ENCODE measurements around the gene TTC9B.

The TTC9B gene

DNA sequence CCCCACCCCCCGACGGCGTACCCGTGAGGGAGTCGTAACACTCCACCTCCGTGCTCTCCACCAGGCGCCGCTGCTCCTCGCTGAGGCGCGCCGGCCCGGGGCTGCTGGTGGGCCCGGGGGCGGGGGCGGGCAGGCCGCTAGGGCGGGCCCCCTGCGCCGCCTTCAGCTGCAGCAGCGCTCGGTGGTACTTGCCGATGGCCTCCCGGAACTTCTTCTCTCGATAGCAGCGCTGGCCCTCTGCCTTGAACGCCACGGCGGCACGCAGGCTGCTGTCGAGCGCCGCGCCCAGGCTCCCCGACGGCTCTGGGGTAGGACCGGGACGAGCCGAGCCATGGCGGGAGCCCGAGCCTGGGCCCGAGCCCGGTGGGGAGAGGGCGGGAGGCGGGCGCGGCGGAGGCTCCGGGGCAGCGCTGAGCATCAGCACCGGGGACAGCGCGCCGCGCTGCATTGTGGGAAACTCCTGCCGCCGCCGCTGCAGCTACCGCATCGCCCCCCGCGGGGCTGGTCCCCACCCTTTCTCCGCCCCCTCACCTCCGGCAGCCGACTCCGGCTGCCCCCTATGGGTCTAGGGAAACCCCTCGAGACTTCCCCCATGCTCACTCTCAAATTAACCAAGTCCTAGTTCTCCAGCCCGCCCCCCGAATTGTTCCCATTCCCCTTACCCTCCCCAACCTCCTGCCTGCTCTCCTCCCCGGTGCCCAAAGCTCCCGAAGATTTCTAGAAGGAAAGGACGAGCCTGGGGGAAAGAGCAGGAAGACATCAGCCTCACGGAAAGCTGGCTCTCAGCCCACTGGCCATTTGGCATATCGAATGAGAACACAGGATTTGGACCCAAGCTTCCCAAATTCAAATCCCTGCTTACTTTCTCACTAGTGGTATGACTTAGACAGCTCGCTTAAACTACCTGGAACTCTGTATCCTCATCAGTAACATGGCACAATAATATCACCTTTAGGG lies at the start of gene TTC9B:
TTC9B (minus strand) TSS at position 451 of the 957 bp plus-strand sequence; CDS start at position 448, 3 bp downstream.
- DNase-seq (ENCODE audit: low spot score) = no peak

DNA sequence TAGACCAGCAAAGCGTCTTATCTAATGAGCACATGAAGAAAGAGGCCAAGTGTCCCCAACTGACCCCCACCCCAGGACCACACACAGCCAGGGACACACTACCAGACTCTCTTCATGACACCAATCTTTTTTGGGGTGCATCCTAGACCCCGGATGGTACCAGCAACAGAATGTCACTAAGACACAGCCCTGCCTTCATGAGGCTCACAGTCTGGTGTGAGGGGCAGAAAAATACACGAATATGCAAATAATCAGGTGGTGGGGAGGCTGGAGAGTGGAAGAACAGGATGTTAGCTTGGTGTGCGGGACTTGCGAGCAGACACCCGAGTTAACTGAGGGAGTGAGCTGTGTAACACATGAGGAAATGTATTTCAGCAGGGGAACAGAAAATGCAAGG lies 49.4 kb upstream of the TTC9B start:
- DNase-seq (ENCODE audit: low spot score) = no peak

DNA sequence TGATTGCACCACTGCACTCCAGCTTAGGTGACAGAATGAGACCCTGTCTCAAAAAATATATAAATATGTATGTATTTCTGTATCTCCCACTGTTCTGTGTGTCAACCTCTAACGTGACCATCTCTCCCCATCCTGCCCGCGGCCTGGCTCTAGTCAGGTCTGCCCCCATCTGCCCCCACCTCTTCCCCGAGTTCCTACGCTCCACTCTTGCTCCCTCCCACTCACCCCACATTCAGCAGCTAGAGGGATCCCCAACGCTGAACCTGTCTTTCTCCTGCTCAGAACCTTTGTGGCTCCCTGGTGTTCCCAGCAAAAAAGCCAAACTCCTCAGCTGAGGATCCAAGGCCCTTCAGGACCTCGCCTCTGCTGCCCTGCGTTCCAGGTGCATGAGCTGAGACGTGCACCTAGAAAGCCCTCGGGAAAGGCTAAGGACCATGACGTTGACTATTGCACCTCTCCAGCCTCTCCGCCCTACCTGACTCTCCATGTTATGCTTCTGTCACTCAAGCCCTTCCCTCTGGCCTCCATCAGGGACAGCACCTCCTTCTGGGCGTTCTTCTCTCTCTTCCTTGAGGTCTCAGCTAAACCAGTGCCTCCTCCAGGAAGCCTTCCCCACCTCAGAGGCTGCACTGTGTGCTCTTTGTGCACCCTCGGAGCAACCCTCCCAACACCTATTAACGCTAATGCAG lies 48.9 kb upstream of the TTC9B start:
- no peak for DNase-seq (ENCODE audit: low spot score)

DNA sequence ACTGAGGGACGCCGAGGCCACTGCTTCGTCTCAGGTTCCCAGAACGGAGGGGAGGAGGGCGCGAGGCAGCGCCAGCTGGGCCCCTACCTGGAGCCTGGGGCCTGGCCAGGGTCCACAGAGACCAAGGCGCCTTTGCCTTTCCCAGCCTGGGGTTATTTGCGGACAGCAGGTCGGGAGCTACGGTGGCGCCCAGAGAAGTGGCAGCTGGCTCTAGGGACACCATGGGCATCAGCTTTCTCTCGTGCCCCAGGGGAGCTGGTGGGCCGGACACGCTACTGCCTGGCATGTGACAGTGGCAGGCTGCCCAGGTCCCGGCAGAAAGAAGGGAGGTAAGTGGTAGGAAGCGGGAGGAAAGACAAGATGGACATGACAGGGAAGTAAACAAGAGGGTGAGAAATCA lies 47.9 kb upstream of the TTC9B start:
- no peak for DNase-seq (ENCODE audit: low spot score)

DNA sequence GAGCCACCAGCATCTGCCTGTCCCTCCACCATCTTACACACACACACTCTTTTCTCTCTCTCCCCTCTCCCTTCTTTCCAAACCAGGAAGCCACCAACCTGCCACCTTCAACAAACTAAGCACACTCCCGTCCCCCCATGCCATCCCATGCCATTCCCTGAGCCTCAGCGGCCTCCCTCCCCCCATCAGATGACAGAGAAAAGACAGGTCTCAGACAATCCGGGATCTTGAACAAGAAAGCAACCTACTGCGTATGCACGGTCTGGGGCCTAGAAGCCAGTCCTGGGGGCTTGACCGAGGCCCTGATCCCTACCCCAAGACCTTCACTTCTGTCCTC lies 47.5 kb upstream of the TTC9B start:
- DNase-seq (ENCODE audit: low spot score) = no peak

DNA sequence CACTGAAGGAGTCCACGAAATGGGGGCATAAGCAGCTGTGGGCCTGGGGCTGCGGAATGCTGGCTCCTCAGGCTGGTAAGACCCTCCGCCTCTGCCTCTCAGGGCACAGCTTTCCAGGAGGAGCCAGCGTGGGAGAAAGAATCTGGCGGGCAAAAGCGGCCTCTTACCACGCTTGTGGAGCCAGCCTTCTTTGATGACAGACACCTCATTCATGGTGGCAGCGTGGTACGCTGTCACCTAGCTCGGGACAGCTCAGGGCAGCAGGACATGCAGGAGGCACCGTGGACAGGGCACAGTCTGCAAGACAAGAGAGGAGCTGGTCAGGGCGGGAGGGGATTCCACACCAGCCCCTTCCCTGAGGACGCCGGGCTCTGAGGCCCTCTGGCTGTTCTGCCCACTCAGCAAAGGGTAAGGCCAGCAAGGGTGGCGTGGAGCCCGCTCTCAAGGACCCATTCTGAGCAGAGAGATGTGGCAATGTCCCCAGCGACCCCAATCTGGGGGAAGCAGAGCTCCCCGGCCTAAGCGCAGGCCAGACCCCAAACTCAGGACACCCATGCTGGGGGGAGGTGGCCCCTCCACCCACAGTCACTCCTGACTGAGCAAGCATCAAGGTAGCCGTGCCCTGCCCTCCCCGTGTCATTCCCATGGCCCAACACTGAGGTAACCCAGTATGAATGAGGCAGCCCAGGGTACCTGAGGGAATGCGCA lies 47.0 kb upstream of the TTC9B start:
- DNase-seq (ENCODE audit: low spot score) = no peak

DNA sequence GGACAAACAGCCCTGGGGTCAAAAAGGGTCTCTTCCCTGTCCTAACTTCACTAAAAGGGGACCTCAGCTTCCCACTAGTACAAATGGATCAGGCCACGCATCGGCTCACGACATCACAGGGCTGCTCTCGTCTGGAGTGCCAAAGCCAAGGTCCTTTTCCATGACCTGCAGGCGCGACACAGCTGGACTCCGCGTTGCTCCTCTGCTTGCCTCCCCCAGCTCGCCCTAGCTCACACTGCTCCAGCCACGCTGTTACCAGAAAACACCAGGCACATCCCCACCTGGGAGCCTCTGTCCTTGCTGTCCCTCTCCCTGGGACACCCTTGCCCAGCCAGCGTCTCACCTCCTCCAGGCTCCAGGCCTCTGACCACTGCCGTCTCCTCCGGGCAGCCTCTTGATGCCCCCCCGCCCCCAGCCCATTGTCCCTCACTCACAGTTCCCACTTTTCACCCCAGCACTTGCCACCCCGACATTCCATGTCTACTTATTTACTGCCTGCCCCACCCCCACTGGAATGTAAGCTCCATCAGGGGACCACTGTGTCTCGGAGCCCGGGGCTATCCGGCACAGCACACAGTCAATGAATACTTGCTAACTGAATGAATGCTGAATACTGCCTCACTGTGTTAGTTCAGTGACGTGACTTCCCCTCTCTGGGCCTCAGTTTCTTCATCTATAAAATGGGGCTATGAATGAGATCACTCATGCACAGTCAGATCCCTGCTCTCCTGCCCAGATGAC lies 46.3 kb upstream of the TTC9B start:
- DNase-seq (ENCODE audit: low spot score) = no peak

DNA sequence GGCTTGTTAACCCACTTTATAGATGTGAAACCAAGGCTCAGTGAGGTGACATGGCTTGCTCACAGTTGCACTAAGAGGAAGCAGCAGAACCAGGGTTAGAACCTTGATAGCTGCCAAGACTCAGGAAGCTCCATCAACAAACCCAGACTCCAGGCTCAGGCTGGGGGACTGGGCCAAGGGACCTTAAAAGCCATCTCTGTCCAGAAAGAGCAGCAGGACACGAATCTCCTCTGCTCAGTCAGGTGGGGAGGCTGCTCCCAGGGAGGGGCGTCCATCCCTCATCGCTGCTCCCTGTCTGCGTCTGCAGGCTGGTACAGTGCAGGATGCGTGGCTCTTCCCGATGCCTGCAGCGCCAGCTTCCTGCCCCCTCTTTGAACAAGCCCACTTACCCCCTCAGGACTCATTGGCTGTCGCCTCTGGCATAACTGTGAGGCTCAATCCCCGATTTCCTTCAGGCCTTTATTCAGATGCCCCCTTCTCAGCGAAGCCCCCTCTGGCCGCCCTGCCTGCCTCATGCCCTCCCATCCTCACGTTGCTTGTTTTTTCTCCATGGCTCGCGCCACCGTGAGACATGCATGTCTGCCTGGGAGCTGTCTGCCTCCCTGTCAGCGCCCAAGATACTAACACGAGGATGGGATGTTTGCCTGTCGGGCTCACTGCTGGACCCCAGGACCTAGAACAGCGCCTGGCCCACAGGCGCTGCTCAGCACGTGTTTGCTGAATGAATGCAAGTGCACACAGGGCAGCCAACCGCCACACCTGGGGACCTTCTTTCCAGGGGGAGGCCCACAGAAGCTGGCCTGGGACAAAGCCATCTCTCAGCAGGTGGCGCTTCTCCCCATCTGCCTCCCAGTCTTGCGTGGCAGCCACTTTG lies 45.5 kb upstream of the TTC9B start:
- no peak for DNase-seq (ENCODE audit: low spot score)

DNA sequence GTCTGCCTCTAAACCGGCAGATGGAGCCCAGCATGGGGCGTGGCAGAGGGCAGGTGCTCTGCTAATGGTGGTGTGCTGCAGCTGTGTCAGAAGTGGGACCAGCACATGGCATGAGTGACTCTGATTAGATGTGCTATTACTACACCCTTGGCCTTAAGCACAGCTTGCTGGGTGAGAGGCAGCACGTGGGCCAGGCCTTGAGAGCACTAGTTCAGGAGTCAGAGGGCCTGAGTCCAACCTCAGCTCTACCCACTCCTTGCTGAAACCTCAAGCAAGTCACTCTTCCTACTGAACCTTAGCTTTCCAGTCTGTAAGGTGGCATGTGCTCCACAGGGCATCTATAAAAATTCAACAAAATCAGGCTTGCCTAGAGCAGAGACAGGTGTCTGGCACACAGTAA lies 44.2 kb upstream of the TTC9B start:
- DNase-seq (ENCODE audit: low spot score) = no peak

DNA sequence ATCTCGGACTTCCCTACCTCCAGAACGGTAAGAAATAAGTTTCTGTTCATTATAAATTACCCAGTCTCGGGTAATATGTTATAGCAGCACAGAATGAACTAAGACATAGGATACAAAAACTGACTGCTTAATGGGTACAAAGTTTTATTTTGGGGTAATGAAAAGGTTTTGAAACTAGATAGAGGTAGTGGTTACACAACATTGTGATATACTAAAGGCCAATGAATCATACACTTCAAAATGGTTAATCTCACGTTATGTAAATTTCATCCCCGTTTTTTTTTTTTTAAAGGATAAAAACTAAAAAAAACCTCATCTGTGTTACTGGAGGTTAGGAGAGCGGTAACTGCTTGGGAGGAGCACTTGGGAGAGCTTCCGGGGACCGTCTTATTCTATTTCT lies 43.4 kb upstream of the TTC9B start:
- no peak for DNase-seq (ENCODE audit: low spot score)

DNA sequence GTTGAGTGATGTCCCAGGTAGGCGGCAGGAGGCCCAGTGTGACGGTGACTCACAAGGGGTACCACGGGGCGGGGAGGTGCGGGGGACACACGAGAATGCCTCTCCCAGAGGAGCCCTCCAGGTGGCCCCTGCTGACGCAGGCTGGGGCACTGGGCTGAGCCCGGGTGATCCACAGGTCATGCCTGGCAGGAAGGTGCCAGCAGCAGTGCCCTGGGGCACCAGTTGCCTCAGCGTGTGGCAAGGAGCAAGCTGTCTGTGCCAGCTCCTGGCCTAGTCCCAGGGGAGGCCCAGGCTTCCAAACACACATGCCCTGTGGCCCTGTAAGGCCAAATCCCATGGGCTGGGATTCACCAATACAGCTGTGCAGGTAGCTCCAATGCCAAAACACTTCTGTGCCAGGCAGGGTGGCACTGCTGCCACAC lies 38.9 kb upstream of the TTC9B start:
- DNase-seq (ENCODE audit: low spot score) = no peak

DNA sequence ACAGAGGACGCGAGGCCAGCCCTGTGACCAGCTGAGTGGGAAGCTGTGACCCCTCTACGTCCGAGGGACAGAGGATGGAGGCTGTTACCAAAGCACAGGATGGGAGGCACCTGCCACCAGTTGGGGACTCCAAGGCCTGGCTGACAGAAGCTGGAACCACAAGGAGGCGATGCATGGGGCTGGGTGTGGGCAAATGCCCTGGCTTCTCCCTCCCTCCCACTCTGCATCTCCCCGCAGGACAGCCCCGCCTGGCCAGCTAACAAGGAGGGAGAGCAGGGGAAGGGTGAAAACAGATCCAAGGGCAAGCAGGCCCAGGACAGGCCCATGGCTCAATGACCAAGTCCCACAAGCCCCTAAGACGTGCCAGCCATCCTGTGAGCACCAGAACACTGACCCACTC lies 38.3 kb upstream of the TTC9B start:
- no peak for DNase-seq (ENCODE audit: low spot score)

DNA sequence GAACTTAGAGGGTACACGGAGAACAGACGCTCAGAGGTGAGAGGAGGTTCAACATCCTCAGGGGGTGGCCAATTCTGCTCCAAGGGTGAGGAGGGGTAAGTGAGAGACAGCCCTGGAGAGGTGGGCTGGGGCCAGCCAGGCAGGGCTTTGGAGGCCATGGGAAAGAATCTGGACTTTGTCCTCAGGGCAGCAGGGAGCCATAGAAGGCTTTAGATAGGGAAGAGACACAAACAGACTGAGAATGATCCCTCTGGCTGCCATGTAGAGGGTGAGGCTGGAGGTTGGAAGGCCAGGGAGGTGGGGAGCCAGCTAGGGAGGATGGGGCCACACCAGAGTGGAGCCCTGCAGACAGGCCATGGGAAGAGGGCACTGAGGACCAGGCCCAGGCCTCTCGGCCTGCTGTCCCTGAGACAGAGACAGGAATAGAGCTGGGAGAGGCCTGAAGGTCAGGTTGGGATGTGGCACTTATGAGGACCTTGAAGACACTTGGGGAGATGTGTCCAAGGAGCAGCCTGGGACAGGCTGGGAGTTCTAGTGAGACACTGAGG lies 37.5 kb upstream of the TTC9B start:
- DNase-seq (ENCODE audit: low spot score) = no peak

DNA sequence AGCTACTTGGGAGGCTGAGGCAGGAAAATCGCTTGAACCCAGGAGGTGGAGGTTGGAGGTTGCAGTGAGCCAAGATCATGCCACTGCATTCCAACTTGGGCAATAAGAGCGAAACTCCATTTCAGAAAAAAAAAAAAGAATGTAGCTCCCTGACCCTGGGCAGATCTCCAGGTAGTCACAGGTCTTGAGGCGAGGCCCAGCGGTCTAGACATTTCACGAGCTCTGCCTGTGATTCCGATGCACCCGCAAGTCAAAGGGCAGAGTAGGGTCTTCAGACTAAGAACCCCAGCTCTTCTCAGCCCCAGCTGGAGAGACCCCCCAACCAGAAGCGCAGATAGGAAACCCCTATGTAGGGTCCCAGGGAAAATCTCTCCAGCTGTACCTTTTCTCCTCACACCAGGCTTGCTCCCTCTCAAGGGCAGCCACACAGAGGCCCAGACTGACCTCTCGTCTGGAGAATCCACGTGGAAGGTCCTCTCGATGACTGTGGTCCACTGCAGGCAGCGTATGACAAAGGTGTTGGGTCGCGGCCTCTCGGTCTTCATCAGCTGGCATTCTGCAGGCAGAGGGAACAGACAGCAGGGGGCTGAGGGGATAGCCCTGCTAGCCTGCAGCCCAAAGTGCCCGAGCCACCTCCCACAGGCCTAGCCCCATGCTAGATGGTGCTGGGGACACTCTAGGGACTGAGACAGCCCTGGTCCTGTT lies 36.7 kb upstream of the TTC9B start:
- no peak for DNase-seq (ENCODE audit: low spot score)

DNA sequence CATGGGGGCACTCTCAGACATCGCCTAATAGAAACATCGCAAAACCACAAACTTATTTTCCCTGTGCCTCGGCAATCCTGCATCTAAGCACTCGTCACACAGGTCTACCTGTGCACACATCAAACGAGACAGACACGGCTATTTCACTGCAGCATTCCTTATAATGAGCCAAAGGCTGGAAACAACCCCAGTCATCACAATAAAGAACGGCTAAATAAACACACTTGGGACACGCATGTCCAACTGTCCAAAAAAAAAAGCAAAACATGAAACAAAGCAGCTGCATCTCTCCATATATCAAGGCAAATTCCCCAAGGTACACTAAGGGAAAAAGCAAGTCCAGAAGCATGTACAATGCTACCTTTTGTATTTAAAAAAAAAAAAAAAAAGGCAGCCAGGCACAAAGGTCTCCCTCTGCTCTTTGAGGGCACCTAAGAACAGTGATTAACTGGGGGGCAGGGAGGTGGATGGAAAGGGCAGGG lies 35.5 kb upstream of the TTC9B start:
- no peak for DNase-seq (ENCODE audit: low spot score)

DNA sequence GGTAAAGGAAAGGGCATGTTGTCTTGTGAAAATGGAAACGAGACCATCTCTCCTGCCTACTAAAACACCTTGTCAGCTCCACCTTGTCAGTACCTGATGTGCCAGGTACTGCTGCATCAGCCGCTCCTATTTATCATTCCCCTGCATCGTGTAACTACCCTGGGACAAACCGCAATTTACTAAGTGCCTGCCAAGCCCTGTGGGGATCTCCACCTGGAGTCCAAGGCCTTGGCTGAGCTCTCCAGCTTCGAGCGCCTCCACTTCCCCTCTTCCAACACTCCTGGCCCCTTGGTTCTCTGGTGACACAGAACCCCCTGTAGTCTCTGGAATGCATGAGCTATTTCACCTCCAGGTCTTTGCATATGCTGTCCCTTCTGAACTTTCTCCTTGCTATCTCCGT lies 34.2 kb upstream of the TTC9B start:
- no peak for DNase-seq (ENCODE audit: low spot score)

DNA sequence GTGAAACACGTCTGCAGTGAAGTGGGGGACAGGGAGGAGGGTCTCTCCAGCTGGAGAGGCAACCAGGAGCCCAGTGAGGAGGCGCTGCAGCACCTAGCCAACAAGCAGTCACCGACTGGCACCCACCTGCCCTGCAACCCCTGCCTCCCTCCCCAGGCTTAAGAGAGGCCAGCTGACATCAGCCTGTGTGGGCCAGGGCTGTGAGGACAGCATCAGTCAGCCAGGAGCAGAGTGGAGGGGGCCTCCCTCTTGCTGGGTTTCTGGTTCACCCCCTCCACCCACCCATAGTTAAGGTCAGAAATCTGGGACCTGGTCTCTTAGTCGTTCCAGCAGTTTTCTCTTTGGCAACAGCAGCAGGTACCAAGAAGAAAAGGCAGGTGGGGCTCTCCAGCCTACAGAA lies 33.8 kb upstream of the TTC9B start:
- no peak for DNase-seq (ENCODE audit: low spot score)

DNA sequence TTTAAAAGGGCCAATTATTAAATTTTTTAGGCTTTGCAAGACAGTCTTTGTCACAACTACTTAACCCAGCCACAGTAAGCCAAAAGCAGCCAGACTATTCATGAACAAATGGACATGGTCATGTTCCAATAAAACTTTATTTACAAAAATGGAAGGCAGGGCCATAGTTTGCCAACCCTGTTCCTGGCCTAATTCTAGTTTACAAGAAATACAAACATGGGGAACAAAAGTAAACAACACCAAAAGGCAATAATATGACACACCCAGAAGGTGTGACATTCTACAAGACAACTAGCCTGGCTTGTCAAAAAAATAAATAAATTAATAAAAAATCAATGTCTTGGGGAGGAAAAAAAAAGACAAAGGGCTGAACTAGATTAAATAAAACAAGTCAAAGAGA lies 33.1 kb upstream of the TTC9B start:
- no peak for DNase-seq (ENCODE audit: low spot score)

DNA sequence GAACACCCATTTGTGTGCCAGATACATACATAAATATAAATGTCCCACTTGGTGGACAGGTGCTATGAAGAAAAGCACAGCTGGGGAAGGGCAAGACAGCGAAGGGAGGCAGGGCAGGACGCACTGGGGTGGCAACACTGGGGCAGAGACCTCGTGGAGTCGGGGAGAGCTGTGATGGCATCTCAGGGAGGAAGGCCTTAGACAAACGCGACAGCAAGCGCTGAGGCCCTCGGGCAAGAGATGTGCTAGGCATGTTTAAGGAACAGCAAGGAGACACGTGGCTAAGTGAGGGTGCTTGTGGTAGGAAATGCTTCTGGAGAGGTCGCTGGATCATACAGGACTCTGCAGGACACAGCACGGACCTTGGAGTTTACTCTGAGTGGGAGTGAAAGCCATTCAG lies 31.6 kb upstream of the TTC9B start:
- DNase-seq (ENCODE audit: low spot score) = no peak

DNA sequence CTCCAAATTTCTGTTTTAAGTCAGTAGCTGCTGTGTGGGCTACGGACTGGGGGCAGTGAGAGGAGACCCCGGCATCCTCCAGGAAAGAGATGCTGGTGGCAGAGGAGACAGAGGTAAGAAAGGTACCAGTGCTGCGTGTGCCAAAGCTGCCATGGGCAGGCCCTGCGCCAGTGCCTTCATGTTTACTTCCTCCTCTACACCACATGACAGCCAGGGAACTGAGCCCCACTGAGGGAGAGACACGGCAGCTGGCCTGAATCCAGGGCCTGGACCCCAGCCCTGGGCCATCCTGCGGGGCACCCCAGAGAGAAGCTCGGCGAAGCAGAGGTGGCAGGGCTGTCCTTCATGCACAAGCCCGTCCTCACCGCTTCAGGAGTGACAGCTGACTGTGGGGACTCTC lies 31.0 kb upstream of the TTC9B start:
- no peak for DNase-seq (ENCODE audit: low spot score)

Measured in CD4-positive, alpha-beta T cell treated with Interleukin-6 at 100 ng/mL for 8 hours (primary cell).